Activated gamma-delta T cell treated with Interleukin-2 at 50 U/mL for 16 hours (primary cell): Measurements from ENCODE around the gene LY9.

Source experiments
- DNase-seq: peaks from one replicate; pipeline ENCODE4 v3.0.0-alpha.2; 2020

The LY9 gene

DNA sequence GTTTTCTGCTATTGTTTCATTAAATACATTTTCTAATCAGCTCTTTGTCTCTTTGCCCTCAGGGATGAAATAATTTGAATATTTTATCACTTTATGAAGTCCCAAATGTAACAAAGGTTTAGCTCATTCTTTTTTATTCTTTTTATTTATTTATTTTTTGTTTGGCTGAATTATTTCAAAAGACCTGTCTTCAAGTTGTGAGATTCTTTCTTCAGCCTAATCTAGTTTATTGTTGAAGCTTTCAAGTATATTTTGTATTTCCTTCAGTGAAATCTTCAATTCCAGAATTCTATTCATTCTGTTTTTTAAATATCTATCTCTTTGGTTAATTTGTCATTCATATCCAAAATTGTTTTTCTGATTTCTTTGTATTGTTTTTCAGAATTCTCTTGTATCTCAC lies 10.8 kb downstream of the LY9 start:
- DNase-seq, result no peak

DNA sequence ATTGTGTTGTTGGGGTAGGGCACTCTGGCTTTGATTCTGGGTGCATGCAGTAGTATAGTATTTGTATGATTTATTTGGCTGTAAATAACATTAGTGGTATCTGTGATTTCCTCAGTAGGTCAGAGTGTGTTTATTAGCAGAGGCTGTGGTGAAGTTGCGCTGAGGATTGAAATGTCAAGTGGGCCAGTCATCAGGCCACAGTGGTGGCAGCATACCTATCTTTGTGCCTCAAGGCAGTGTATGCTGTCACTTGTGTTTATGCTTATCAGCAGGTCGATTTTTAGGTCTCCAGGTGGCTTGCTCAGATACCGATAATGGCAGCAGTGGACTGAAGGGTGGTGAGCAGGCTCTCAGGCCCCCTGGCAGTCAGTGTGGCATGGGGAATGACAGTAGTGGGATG lies 11.3 kb downstream of the LY9 start:
- no peak for DNase-seq

DNA sequence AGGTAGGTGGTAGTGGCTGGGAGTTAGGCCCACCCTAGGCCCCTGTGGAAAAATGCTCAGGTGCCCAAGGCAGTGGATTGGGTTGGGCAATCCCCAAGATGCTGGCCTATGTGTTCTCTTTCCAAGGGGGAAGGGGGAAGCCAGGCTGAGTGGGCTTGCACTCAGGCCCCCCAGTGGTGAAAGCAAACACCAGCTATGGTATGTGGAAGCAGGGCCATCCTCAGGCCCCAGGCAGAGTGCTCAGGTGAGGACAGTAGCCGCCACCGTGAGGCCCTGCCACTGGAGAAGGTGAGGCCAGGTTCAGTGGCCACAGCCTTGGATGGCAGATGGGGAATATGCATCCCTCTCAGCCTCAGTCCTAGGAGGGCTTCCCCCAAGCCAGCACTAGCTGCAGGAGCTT lies 11.8 kb downstream of the LY9 start:
- DNase-seq, result no peak

DNA sequence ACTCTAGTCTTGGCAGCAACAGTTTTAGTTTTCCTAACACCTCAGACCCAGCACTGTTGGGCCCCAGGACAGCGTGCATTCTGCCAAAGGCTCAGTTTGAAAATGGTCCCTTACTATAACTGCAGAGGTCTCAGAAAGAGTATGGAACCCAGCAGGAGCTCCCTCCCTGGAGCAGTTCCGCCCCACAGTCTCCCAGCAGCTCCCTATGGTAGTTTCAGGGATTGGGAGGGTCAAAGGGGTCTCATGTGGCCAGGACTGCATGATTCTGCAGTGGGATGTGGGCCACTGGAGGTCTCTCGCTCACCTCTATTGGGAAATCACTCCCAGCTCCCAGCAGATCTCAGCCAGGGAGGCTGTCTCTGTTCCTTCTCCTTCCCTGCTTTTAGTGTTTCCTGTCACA lies 12.3 kb downstream of the LY9 start:
- DNase-seq, result no peak

DNA sequence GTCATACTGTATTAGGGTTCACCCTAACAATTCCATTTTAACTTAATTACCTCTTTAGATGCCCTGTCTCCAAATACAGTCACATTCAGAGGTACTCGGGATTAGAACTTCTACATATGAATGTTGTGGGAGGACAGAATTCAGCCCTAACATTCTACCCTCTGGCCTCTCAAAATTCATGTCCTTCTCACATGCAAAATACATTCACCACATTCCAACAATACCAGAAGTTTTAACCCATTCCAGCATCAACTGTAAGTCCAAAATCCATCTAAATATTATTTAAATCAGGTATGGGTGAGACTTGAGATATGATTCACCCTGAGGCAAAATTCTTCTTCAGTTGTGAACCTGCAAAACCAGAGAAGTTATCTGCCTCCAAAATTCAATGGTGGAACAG lies 14.5 kb downstream of the LY9 start:
- no peak for DNase-seq

DNA sequence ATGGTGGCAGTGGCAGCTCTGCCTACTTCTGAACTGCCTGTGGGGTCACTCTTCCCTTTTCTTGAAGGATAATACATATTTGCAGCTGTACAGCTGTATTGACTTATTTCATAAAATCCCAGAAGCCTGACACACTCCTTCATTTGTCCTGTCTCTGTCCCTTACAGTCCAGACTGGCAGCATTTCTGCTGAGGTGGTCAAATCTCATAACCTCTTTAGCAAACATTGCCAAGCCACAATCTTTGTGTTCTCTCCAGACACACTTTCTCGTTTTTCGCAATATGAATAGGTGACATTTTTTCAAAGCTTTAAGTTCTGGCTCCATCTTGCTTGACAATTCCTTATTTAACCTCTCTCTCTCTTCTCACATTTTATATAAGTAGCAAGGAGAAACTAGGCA lies 15.2 kb downstream of the LY9 start:
- no peak for DNase-seq

DNA sequence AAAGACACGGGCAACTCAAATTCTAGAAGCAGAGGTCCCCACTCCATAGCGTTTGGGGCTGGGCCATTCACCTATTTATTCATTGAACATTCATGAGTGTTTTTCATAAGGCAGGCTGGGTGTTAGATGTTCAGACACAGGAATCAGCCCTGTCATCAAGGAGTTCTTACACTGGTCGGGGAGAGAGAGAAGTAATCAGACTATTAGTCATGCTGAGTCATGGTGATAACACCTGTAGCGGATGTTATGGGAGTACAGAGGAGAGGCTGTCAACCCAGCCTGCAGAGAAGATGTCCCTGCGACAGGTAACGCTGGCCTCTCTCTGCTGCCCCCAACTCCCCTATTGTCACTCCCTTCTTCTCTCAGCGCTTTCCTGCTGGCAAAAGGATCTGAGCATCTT lies 17.2 kb downstream of the LY9 start:
- DNase-seq, result no peak

DNA sequence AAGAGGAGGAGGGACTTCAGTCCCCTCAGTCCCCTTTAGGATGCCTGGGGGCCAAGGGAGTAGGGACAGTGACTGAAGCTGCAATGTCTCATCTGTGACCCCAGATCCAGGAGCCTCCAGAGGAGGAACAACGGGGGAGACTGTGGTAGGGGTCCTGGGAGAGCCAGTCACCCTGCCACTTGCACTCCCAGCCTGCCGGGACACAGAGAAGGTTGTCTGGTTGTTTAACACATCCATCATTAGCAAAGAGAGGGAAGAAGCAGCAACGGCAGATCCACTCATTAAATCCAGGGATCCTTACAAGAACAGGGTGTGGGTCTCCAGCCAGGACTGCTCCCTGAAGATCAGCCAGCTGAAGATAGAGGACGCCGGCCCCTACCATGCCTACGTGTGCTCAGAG lies 18.3 kb downstream of the LY9 start:
- no peak for DNase-seq

DNA sequence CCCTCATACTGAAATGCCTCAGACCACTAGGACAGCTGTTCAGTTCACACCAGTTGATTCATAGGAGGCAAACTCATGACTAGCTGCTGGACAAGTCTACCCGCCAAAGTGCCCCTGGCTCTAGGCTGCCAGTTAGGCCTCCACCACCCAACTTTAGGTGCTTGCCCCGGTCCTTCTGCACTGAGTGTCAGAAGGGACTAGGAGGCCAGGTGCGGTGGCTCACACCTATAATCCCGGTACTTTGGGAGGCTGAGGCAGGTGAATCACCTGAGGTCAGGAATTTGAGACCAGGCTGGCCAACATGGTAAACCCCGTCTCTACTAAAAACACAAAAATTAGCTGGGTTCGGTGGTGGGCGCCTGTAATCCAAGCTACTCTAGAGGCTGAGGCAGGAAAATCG lies 18.9 kb downstream of the LY9 start:
- no peak for DNase-seq

DNA sequence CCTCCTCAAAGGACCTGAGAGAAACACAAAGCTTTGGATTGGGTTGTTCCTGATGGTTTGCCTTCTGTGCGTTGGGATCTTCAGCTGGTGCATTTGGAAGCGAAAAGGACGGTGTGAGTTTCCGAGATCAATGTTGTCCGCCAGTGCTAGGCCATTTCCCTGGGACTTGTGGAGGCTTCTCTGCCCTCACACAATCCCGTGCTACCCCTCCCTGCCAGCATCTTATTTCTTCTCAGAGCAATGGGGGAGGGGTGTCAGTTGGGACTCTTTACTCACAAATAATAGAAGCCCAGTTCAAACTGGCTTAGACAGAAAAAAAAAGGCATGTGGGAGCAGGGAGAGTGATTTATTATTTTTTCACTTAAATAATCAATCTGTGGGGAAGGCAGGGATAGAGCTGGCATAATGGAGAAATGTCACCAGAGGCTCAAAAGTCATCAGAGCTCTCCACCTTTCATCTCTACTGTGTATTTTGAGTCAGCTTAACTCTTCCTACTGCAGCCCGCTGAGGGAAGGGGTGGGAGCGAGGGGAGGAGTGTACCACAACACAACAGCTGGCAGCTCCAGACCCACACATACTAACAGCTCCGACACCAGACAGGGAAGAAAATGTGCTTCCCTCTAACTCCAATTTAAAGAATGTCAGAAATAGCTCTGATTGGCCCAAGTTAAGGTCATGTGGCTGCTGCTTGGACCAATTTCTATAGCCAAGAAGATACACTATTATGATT lies 22.4 kb downstream of the LY9 start:
- no peak for DNase-seq

DNA sequence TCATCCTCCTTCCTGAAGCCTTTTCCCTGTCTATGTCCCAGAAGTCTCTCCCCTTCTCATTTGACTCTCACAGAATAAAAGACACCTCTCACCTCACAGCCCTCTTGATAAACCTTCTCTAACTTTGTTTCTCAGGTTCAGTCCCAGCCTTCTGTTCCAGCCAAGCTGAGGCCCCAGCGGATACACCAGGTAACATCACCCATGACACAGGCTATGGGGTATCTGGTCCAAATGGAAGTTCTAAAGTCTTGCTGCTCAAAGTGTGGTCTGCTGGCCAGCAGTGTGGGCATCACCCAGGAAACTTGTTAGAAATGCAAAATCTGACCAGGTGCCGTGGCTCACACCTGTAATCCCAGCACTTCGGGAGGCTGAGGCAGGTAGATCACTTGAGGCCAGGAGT lies 23.2 kb downstream of the LY9 start:
- DNase-seq, result no peak

DNA sequence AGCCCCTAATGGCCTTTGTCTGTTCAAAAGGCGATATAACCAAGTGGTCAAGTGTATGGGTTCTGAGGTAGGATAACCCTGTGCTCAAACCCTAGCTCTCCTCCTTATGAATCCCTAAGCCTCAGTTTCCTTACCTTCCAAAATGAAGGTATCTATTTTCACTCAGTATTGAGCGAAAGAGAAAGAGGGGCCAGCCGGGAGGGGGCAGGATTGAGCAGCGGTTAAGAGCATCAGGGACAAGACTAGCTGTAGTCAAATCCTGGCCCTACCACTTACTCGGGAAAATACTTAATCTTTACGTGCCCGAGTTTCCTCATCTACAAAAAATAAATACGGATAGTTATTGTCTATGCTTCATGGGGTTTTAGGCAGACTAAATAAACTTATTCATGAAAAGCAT lies 25.7 kb downstream of the LY9 start:
- DNase-seq, result no peak

DNA sequence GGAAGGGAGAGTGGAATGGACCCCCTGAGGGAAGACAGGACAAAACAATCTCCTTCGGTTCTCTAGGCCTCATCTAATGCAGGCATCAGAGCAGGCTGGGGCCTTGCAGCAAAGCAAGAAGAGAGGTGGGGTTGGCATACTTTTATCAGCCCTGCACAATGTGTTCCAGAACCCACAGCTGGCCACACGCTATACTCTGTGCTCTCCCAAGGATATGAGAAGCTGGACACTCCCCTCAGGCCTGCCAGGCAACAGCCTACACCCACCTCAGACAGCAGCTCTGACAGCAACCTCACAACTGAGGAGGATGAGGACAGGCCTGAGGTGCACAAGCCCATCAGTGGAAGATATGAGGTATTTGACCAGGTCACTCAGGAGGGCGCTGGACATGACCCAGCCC lies 27.3 kb downstream of the LY9 start:
- no peak for DNase-seq

DNA sequence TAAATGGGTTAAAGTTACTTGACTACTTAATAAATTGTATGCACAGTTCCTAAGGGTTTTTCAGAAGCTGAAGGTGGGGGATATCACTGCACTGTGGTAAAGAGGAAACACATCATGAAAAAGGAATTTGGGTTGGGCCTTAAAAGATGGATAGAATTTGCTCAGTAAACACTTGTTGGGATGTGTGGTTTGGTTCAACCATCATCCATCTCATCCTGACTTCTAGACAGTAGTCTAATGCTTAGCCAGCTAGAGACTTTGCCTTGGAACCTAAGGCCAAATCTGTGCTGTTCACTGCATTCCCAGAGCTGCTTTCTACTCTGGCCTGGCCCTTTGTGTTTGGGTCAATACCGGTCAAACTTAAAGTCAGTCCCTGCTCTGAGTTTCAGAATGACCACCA lies 30.6 kb downstream of the LY9 start:
- DNase-seq, result no peak

DNA sequence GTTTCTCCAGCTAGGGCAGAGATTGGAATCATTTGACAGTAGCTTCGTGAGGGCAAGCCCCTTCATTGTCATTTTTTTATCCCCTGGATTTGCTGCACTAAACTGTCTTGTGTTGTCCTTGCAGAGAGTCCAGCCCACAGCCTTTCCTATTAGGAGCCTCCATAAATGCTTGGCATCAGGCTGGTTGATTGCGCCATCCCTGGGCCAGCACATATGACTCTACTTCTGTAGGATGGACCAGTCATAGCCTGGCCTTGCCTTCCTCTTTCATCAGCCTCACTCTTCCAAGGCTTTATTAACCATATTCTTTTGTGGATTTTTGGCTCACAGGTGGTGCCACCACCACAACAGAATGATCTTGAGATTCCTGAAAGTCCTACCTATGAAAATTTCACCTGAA lies 31.4 kb downstream of the LY9 start:
- DNase-seq, result no peak

DNA sequence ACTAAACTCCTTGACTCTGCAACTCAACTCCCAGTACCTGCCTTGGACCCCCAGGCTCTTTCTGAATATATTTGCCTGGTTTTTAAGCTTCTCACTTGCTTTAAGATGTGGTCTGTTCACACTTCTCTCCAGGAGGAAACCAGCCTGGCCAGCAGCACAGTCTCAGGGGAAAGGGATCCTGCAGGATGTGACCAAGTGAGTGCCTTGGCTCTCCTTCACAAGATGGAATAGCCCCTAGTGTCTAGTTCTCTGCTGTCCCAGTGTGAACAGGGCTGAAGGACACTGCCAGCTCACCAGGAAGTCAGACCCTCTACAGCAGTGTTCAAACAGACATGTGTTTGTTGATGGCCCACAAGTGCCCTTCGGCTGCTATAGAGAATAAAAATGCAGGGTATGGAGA lies 33.8 kb downstream of the LY9 start:
- DNase-seq, result no peak

DNA sequence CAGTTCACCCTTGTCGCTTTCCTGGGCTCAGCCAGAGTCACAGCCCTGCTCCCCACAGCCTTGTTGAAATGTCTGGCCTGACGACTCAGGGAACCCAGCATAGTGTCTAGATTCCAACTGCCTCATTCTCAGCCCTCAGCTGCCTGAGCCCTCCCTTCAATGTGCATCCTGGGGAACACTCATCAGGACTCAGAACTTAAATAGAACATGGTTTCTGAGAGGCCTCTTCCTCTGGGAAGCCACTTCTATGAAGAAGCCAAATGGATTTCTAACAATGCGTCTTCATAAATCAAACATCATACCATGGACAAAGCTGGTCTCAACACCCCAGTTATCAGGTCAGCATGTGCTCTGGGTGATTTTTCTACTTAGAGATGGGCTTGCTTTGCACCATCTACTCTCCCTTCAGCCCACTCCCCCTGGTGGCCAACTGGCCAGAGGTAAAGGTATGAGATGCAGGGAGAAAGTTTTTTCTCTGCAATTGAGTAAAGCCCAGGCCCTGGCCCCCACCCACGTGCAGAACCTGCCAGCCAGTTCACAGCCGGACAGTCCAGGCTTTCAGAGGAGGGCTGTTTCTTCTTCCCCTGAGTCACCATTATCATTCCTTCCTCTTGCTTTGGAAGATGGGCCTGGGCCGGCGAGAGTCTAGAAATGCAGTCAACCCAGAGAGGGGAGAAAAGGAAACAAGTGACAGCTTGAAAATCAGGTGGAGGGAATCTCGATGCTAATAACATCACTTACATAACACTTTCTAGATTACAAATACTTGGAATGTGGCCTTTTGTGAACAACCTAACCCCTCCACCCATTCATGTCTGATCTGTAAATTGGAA lies 34.6 kb downstream of the LY9 start:
- peak; percentile 81 for DNase-seq

DNA sequence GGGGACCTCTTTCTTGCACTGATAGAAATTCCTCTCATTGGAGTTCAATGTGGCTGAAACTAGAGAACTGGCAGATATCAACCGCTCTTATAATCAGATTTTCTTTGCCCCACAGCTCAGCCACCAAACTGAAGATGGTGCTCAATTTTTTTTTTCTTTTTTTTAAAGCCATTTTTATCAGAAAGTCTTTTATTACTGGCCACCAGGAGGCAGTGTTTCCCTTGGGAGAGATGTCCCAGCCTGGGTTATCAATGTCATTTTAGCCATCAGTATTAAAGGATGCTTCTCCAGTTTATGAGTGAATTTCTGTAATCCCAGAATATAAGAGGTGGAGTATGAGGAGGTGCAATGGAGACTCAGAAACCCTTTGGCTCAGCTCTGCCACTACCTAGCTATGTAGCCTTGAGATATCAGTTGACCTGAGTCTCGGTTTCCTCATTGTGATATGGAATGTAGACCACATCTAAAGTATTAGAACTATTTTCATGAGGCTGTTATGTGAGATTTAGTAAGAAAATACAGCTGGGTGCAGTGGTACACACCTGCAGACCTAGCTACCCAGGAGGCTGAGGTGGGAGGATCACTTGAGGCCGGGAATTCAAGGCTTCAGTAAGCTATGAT lies 39.1 kb downstream of the LY9 start:
- peak; percentile 54 for DNase-seq

DNA sequence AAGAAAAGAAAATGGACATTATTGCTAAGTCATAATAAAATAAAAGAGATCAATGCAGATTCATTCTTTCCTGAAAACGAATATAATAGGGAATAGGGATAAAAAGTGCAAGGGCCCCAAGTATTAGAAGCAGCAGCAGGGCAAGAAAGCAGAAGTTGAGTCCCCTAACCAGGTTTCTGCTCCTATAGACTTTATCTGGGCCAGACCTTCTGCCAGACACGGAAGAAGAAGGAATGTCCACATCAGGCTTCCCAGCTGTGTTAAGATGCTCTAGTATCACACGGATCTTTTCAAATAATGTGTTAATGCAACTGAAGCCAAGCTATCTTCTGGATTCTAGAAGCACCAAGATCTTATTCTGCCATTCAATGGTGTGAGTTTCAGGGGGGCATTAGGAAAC lies 39.8 kb downstream of the LY9 start:
- DNase-seq, result no peak

DNA sequence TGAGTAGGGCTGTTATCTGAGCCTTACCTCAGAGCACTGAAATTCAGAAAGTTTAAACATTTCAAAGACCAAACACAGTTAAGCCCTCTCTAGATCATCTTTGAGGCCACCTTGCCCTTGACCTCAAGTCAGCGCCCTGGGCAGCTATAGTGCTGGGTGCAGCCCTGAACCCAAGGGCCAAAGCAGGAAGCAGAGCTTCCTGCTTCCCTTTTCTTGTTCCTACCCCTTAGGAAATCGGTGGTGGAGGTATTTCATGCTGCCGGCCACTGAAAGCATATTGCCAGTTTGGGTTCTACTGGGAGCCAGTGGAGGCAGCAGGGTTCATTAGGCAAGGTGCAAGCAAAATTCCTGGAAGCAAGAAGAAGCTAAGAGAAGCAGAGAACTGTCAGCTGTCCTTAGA lies 40.6 kb downstream of the LY9 start:
- no peak for DNase-seq

DNA sequence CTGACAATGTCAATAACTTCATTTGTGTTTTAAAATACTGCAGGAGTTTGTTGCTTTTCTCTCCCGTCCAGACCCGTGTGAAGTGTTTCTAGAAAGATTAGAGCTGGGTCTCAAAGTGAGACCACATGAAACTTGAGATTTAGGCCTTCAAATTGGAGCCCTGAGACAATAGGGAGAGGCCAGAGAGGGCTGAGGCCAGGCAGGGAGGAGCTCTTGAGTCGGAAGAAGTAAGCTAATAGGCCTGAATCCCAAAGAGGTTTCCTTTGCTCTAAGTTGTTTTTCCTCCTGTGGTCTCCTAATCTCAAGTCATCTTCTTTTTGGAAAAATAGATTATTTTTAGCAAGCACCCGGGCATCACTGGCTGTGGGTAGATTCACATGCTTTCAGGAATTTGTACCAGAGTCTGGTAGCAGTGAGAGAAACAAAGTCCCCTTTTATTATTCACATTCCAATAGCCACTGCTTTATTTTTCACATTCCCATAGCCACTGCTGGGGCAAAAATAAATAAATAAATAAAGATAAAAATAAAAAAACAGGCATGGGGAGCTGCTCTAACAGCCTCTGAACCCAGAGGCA lies 41.1 kb downstream of the LY9 start:
- DNase-seq, result no peak

DNA sequence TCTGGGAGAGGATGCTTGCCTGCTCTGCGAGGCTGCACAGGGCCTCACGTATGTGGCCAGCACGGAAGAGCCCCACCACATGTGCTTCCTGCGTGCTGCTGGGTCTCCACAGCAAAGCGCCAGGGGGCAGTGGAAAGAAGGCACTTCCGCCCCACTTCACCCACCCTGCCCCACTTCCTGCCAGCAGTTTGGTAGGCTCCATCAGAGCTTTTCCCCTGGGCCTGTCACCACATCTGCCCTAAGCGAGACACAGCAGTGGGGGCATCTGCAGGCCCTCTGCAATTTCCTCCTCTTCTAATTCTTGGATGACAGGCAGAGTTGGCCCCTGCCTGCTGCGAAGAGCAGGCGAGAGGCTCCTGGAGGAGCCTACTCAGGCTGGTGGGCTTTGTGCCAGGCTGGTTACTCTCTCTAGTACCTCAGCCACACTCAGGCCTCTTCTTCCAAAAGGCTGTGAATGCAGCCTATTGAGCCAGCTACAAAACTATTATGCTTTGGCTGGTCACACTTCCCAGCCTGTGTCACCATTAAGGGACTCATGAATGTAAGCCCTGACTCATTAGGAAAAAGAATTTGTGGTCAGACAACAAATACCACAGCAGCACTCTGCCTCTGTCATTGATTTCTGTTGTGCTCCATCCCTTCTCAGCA lies 41.7 kb downstream of the LY9 start:
- DNase-seq, result peak; percentile 89

DNA sequence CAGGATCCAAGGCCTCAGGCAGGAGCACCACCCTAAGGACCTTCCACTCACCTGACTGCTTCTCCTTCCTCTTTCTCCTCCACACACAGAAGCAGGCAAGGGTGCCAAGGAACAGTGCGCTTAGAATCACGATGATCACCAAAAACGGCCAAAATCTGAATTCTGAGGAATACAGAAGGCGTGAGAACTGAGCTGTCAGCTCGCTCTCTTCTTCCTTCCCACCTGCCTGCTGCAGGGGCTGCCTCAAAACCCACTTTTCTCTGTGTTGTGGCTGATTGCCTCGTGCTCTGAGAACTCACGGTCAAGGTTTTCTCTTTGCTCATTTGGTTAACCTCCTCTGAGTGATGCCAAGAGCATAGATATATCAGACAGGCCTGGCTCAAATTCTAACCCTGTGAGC lies 42.9 kb downstream of the LY9 start:
- peak; percentile 35 for DNase-seq
